Measurements from ENCODE around the gene TIAL1.

The TIAL1 gene

GRCh38 chr10:119596537-119597404 lies at the start of gene TIAL1:
Gene TIAL1, minus strand, starts transcription at chr10:119596964. Its CDS starts 499 bp downstream, at chr10:119596465.
- H3K4me3 Mint-ChIP-seq: peak within 1 kb of the TSS; percentile 93
- peaks cover 43% of the 10 kb centered on the region for H3K4me1 Mint-ChIP-seq (ENCODE audit: low read depth)
- peak within 1 kb of the TSS; percentile 87 for H3K27ac Mint-ChIP-seq
- peak; percentile 93 for DNase-seq (ENCODE audit: low spot score)
- H3K27me3 Mint-ChIP-seq (ENCODE audit: low read depth): no peaks in the 10 kb centered on the region
- no peaks in the 10 kb centered on the region for H3K9me3 Mint-ChIP-seq
- peaks cover 23% of the 10 kb centered on the region for H3K36me3 Mint-ChIP-seq (ENCODE audit: low read depth)

GRCh38 chr10:119644994-119645393 lies 48.2 kb upstream of the TIAL1 start:
- Mint-ChIP-seq H3K27me3 (ENCODE audit: low read depth) (peaks cover 48% of the 10 kb centered on the region), H3K4me3 (no peak overlapping the region), H3K9me3 (no peaks in the 10 kb centered on the region), H3K27ac (no peak overlapping the region), H3K36me3 (ENCODE audit: low read depth) (no peaks in the 10 kb centered on the region), H3K4me1 (ENCODE audit: low read depth) (peaks cover 23% of the 10 kb centered on the region)
- DNase-seq (ENCODE audit: low spot score): no peak

- no peaks in the 10 kb centered on the region for H3K36me3 Mint-ChIP-seq (ENCODE audit: low read depth)
- H3K9me3 Mint-ChIP-seq: no peaks in the 10 kb centered on the region
- peaks cover 21% of the 10 kb centered on the region for H3K4me1 Mint-ChIP-seq (ENCODE audit: low read depth)
- no peak for DNase-seq (ENCODE audit: low spot score)
- H3K27me3 Mint-ChIP-seq (ENCODE audit: low read depth): peaks cover 51% of the 10 kb centered on the region
- no peak overlapping the region for H3K4me3 Mint-ChIP-seq
- H3K27ac Mint-ChIP-seq: no peak overlapping the region
Observed at GRCh38 chr10:119644205-119644814, 47.5 kb upstream of the TIAL1 start.

- Mint-ChIP-seq H3K9me3 (no peaks in the 10 kb centered on the region), H3K4me1 (ENCODE audit: low read depth) (peaks cover 21% of the 10 kb centered on the region), H3K27ac (no peak overlapping the region), H3K36me3 (ENCODE audit: low read depth) (no peaks in the 10 kb centered on the region), H3K27me3 (ENCODE audit: low read depth) (peaks cover 59% of the 10 kb centered on the region), H3K4me3 (peak overlapping the region; percentile 4)
- DNase-seq (ENCODE audit: low spot score): no peak
Observed at GRCh38 chr10:119643306-119644204, 46.8 kb upstream of the TIAL1 start.

- H3K36me3 Mint-ChIP-seq (ENCODE audit: low read depth): no peaks in the 10 kb centered on the region
- no peaks in the 10 kb centered on the region for H3K9me3 Mint-ChIP-seq
- peak; percentile 30 for DNase-seq (ENCODE audit: low spot score)
- peaks cover 21% of the 10 kb centered on the region for H3K4me1 Mint-ChIP-seq (ENCODE audit: low read depth)
- peak overlapping the region; percentile 26 for H3K27ac Mint-ChIP-seq
- H3K4me3 Mint-ChIP-seq: peak overlapping the region; percentile 60
- H3K27me3 Mint-ChIP-seq (ENCODE audit: low read depth): peaks cover 63% of the 10 kb centered on the region
Observed at GRCh38 chr10:119642556-119643111, 45.9 kb upstream of the TIAL1 start.

GRCh38 chr10:119640875-119641526 lies 44.2 kb upstream of the TIAL1 start:
- H3K36me3 Mint-ChIP-seq (ENCODE audit: low read depth): no peaks in the 10 kb centered on the region
- H3K4me3 Mint-ChIP-seq: no peak overlapping the region
- H3K9me3 Mint-ChIP-seq: no peaks in the 10 kb centered on the region
- H3K4me1 Mint-ChIP-seq (ENCODE audit: low read depth): peaks cover 21% of the 10 kb centered on the region
- peaks cover 57% of the 10 kb centered on the region for H3K27me3 Mint-ChIP-seq (ENCODE audit: low read depth)
- no peak for DNase-seq (ENCODE audit: low spot score)
- H3K27ac Mint-ChIP-seq: no peak overlapping the region

GRCh38 chr10:119640384-119640783 lies 43.6 kb upstream of the TIAL1 start:
- Mint-ChIP-seq H3K27ac (no peak overlapping the region), H3K4me1 (ENCODE audit: low read depth) (peaks cover 21% of the 10 kb centered on the region), H3K9me3 (no peaks in the 10 kb centered on the region), H3K4me3 (no peak overlapping the region), H3K36me3 (ENCODE audit: low read depth) (no peaks in the 10 kb centered on the region), H3K27me3 (ENCODE audit: low read depth) (peaks cover 60% of the 10 kb centered on the region)
- no peak for DNase-seq (ENCODE audit: low spot score)

- Mint-ChIP-seq H3K36me3 (ENCODE audit: low read depth) (no peaks in the 10 kb centered on the region), H3K27me3 (ENCODE audit: low read depth) (peaks cover 58% of the 10 kb centered on the region), H3K9me3 (no peaks in the 10 kb centered on the region), H3K4me1 (ENCODE audit: low read depth) (peaks cover 21% of the 10 kb centered on the region), H3K27ac (no peak overlapping the region), H3K4me3 (no peak overlapping the region)
- no peak for DNase-seq (ENCODE audit: low spot score)
Observed at GRCh38 chr10:119638982-119639381, 42.2 kb upstream of the TIAL1 start.

- no peak overlapping the region for H3K4me3 Mint-ChIP-seq
- H3K27me3 Mint-ChIP-seq (ENCODE audit: low read depth): peaks cover 47% of the 10 kb centered on the region
- H3K4me1 Mint-ChIP-seq (ENCODE audit: low read depth): peaks cover 9% of the 10 kb centered on the region
- no peak overlapping the region for H3K27ac Mint-ChIP-seq
- no peaks in the 10 kb centered on the region for H3K9me3 Mint-ChIP-seq
- no peak for DNase-seq (ENCODE audit: low spot score)
- H3K36me3 Mint-ChIP-seq (ENCODE audit: low read depth): no peaks in the 10 kb centered on the region
Observed at GRCh38 chr10:119637631-119638030, 40.9 kb upstream of the TIAL1 start.

- Mint-ChIP-seq H3K4me1 (ENCODE audit: low read depth) (no peaks in the 10 kb centered on the region), H3K27ac (no peak overlapping the region), H3K36me3 (ENCODE audit: low read depth) (no peaks in the 10 kb centered on the region), H3K27me3 (ENCODE audit: low read depth) (peaks cover 26% of the 10 kb centered on the region), H3K9me3 (no peaks in the 10 kb centered on the region), H3K4me3 (no peak overlapping the region)
- DNase-seq (ENCODE audit: low spot score): no peak
Observed at GRCh38 chr10:119634219-119634544, 37.4 kb upstream of the TIAL1 start.

- no peaks in the 10 kb centered on the region for H3K36me3 Mint-ChIP-seq (ENCODE audit: low read depth)
- peaks cover 20% of the 10 kb centered on the region for H3K27me3 Mint-ChIP-seq (ENCODE audit: low read depth)
- no peak overlapping the region for H3K4me3 Mint-ChIP-seq
- no peaks in the 10 kb centered on the region for H3K9me3 Mint-ChIP-seq
- H3K4me1 Mint-ChIP-seq (ENCODE audit: low read depth): no peaks in the 10 kb centered on the region
- H3K27ac Mint-ChIP-seq: no peak overlapping the region
- DNase-seq (ENCODE audit: low spot score): no peak
Observed at GRCh38 chr10:119633538-119634218, 36.9 kb upstream of the TIAL1 start.

- DNase-seq (ENCODE audit: low spot score): no peak
- no peaks in the 10 kb centered on the region for H3K4me1 Mint-ChIP-seq (ENCODE audit: low read depth)
- no peak overlapping the region for H3K27ac Mint-ChIP-seq
- H3K9me3 Mint-ChIP-seq: no peaks in the 10 kb centered on the region
- no peaks in the 10 kb centered on the region for H3K36me3 Mint-ChIP-seq (ENCODE audit: low read depth)
- no peak overlapping the region for H3K4me3 Mint-ChIP-seq
- H3K27me3 Mint-ChIP-seq (ENCODE audit: low read depth): peaks cover 8% of the 10 kb centered on the region
Observed at GRCh38 chr10:119630300-119630699, 33.5 kb upstream of the TIAL1 start.
